ENCODE measurements around the gene ARMC2. TPM values are rescaled to one million over a fixed set of nuclear protein-coding genes. Genes with fewer than 3 reads are reported as not detected.

ARMC2 gene
- polyA plus RNA-seq, 1 experiment, result 5.1 TPM

GRCh38 chr6:108845145-108845544, 3.1 kb upstream of the ARMC2 start:
- Histone ChIP-seq H3K4me3 (ENCODE audit: low read depth, low read length) (no peak overlapping the region), H3K27me3 (ENCODE audit: control insufficient read depth, insufficient read depth, low read length) (no peaks in the 10 kb centered on the region), H3K27ac (ENCODE audit: low read depth, low read length) (no peak overlapping the region), H3K9me3 (ENCODE audit: control insufficient read depth, insufficient read depth, low read length) (no peaks in the 10 kb centered on the region; the same call in 1 of the 2 replicates)
- ChIA-PET CTCF (interaction anchor here (1.2 to 2.8 kb wide), 3 partner anchors 9 to 229 kb away, joined by 4 to 13 read pairs (median 5); no protein-coding TSS in a partner anchor), POLR2A (no interaction called here)
- no peak for TF ChIP-seq CTCF (IDR thresholded peaks at IDR 0.05; ENCODE audit: low read depth, low read length)
- DNase-seq (ENCODE audit: low read depth, low spot score), result no peak

- H3K4me3 ChIP-seq (ENCODE audit: low read depth, low read length), result no peak overlapping the region
- no peak for TF ChIP-seq CTCF (IDR thresholded peaks at IDR 0.05; ENCODE audit: low read depth, low read length)
- DNase-seq (ENCODE audit: low read depth, low spot score), result no peak
- POLR2A ChIA-PET, result no interaction called here
- CTCF ChIA-PET, result interaction anchor here (0.7 to 2.8 kb wide), 3 partner anchors 10 to 303 kb away, joined by 3 to 13 read pairs (median 4); no protein-coding TSS in a partner anchor
- H3K27ac ChIP-seq (ENCODE audit: low read depth, low read length), result no peak overlapping the region
- H3K27me3 ChIP-seq (ENCODE audit: control insufficient read depth, insufficient read depth, low read length), result no peaks in the 10 kb centered on the region
- no peaks in the 10 kb centered on the region; the same call in 1 of the 2 replicates for H3K9me3 ChIP-seq (ENCODE audit: control insufficient read depth, insufficient read depth, low read length)
Measured at GRCh38 chr6:108846101-108846500, 2.1 kb upstream of the ARMC2 start.

GRCh38 chr6:108846628-108847027, 1.6 kb upstream of the ARMC2 start:
- POLR2A ChIA-PET, result no interaction called here
- H3K27ac ChIP-seq (ENCODE audit: low read depth, low read length), result no peak overlapping the region
- CTCF ChIA-PET, result interaction anchor here (2.8 kb wide), 1 partner anchor 11 kb away, joined by 13 read pairs; no protein-coding TSS in a partner anchor
- TF ChIP-seq CTCF (IDR thresholded peaks at IDR 0.05; ENCODE audit: low read depth, low read length), result no peak
- no peak for DNase-seq (ENCODE audit: low read depth, low spot score)
- no peaks in the 10 kb centered on the region; the same call in 1 of the 2 replicates for H3K9me3 ChIP-seq (ENCODE audit: control insufficient read depth, insufficient read depth, low read length)
- H3K4me3 ChIP-seq (ENCODE audit: low read depth, low read length), result no peak overlapping the region
- H3K27me3 ChIP-seq (ENCODE audit: control insufficient read depth, insufficient read depth, low read length), result no peaks in the 10 kb centered on the region

GRCh38 chr6:108847738-108848115, 495 bp upstream of the ARMC2 start:
- no peak for DNase-seq (ENCODE audit: low read depth, low spot score)
- POLR2A ChIA-PET, result interaction anchor here (1.0 to 1.1 kb wide), 3 partner anchors 247 to 290 kb away, joined by 4 to 8 read pairs (median 4); partner anchors contain the start of genes FOXO3 and SESN1
- Histone ChIP-seq H3K4me3 (ENCODE audit: low read depth, low read length) (peak overlapping the region; percentile 81), H3K9me3 (ENCODE audit: control insufficient read depth, insufficient read depth, low read length) (no peaks in the 10 kb centered on the region; the same call in 1 of the 2 replicates), H3K27me3 (ENCODE audit: control insufficient read depth, insufficient read depth, low read length) (no peaks in the 10 kb centered on the region), H3K27ac (ENCODE audit: low read depth, low read length) (no peak overlapping the region)
- CTCF ChIA-PET, result interaction anchor here (0.7 to 2.8 kb wide), 4 partner anchors 11 to 306 kb away, joined by 3 to 13 read pairs (median 7); no protein-coding TSS in a partner anchor
- no peak for TF ChIP-seq CTCF (IDR thresholded peaks at IDR 0.05; ENCODE audit: low read depth, low read length)

GRCh38 chr6:108850669-108851465, 2.6 kb downstream of the ARMC2 start:
- no peak for TF ChIP-seq CTCF (IDR thresholded peaks at IDR 0.05; ENCODE audit: low read depth, low read length)
- ChIA-PET POLR2A (no interaction called here), CTCF (interaction anchor here (0.9 to 1.5 kb wide), 3 partner anchors 15 to 309 kb away, joined by 3 to 5 read pairs (median 3); no protein-coding TSS in a partner anchor)
- H3K27me3 ChIP-seq (ENCODE audit: control insufficient read depth, insufficient read depth, low read length), result no peaks in the 10 kb centered on the region
- DNase-seq (ENCODE audit: low read depth, low spot score), result no peak
- H3K4me3 ChIP-seq (ENCODE audit: low read depth, low read length), result no peak overlapping the region
- no peaks in the 10 kb centered on the region; the same call in 1 of the 2 replicates for H3K9me3 ChIP-seq (ENCODE audit: control insufficient read depth, insufficient read depth, low read length)
- no peak overlapping the region for H3K27ac ChIP-seq (ENCODE audit: low read depth, low read length)
